Heart left ventricle (tissue), 13 donors: ENCODE data around the gene ADAM17.

Experiments used
- CTCF ChIP-seq, 12 donors: fragments of 200-600 bp; sonication (generic) in 4 of 12; IDR thresholded peaks; one replicate each; pipeline versions ENCODE4 v1.5.0 to v1.8.0; 2018 to 2022; ENCODE audit warnings: antibody characterized with exemption in 12 of 12, mild to moderate bottlenecking in 5 of 12
- POLR2A ChIP-seq, 2 donors: fragments of 450-650 bp; IDR thresholded peaks; one replicate each; pipeline ENCODE4 v1.6.1; 2017; ENCODE audit warnings: antibody characterized with exemption in 2 of 2, mild to moderate bottlenecking in 2 of 2, moderate library complexity in 2 of 2
- donor health status: ischemic (EF 13 %, LVEDD 7.1; RV severe dilation, severe dysfunction).
- donor health status: DM: no; HTN: yes; CAD: no.
- donor health status: DM: no; HTN: no; CAD: no.
- donor health status: ischemic (EF 25% LVEDD 6.9; RV normal size, moderate dysfunction).
- donor health status: ischemic (EF 25% LVEDD 5.7; RV mildly dilated, moderate dysfunction).
- donor health status: ischemic (EF 35%, LVEDD 5.7; RV mildly dilated, moderate dysfunction).
- donor health status: nonischemic (EF 11% LVEDD 7.7; RV severe dilation, severe dysfunction).
- donor health status: DM: yes; HTN: yes; CAD: no.
- donor health status: PGD.
- donor health status: ischemic (EF 29% LVEDD 5.4; RV normal size, mild dysfunction).
- donor health status: nonischemic (EF 23%, LVEDD 6.1; RV moderate dilation, normal function).

GRCh38 chr2:9535177-9535576, 20.5 kb downstream of the ADAM17 start:
- TF ChIP-seq CTCF (IDR thresholded peaks at IDR 0.05) (no peak), POLR2A (IDR thresholded peaks at IDR 0.05) (no peak)
